ENCODE measurements around the gene PGLYRP4.
A peak's percentile ranks its signal among the peaks of the same experiment; 100 is the strongest.
"Not testable (repeated sequence)": the region's sequence is repeated elsewhere in the genome, so short reads cannot be mapped to it uniquely, and the experiment has no call there.

PGLYRP4 gene

DNA sequence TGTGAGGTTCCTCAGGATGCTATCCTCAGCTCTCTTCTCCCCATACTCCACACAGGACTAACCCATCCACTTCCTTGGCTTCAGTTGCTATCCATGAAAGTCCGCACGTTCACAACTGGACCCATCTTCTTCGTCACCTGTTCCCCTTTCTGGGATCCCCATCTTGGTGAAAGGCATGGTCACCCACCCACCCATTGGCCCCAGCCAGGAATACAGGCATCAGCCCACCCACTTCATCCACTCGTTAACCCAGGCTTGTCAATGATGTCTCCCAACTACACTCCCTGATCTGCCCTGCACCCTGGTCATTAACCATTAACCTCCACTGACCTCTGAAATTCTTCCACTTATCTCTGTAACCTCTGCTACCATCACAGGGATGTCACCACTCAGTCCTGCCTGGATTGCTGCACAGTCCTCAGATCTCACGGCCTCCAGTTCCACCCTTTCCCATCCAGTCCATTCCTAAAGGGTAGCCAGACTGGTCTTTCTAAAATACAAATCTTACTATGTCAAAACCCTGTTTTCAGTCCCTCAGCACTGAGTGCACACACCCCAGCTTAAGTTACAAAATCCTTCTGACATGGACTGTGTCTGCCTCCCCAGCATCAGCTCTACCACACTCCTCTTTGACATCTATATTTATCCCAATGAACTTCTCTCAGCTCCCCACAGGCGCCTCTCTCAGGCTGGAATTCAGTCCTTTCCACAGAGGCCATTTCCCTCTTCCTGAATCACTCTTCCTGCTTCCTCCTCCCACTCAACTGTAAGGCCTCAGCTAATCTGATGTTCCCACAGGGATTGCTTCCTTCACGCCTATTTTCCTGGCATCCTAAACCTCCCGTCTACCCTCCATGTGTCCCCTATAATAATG, 10.4 kb downstream of the PGLYRP4 start:
- peak; percentile 18 for DNase-seq (ENCODE audit: low spot score)

DNA sequence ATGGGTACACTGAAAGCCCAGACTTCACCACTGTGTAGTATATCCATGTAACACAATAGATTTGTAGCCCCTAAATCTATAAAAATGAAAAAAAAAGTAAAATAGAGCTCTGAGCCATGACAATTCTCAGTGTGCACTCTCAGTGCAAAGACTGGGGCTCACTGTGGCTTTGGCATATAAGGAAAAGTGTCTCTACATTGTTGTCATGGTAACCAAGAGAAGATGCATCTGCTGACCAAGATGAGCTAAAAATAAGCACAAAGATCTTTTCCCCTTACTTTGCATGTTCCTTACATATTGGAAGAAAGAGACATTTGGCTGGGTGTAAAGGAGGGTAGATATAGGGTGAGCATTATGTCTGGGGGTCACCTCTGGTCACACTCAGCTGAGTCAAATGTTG, 12.0 kb downstream of the PGLYRP4 start:
- DNase-seq (ENCODE audit: low spot score): no peak

DNA sequence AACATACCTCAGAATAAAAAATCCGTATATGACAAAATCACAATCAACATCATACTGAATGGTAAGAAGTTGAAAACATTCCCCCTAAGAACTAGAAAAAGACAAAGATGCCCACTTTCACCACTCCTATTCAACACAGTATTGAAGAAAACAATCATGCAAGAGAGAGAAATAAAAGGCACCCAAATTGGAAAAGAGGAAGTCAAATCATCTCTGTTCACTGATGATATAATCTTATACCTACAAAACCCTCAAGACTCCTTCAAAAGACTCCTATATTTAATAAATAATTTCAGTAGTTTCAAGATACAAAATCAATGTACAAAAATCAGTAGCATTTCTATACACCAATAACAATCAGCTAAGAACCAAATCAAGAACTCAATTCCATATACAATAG, 14.7 kb downstream of the PGLYRP4 start:
- DNase-seq (ENCODE audit: low spot score): no peak

DNA sequence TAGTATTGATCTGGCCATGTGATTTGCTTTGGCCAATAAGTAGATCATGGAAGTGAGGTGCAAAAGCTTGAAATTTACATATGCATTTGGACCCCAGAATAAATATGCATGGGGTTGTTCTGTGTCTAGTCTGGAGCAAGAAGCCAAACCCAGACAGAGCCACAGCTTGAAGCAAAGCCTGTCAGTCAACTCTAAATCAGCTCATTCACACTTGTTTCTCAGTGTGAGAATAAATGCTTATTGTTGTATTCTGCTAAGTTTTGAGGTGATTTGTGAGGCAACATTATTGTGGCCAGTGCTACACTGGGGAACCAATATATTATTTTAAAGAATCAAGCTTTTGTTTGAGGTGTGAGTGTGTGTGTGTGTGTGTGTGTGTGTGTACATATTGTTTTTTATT, 23.7 kb downstream of the PGLYRP4 start:
- DNase-seq (ENCODE audit: low spot score): no peak

DNA sequence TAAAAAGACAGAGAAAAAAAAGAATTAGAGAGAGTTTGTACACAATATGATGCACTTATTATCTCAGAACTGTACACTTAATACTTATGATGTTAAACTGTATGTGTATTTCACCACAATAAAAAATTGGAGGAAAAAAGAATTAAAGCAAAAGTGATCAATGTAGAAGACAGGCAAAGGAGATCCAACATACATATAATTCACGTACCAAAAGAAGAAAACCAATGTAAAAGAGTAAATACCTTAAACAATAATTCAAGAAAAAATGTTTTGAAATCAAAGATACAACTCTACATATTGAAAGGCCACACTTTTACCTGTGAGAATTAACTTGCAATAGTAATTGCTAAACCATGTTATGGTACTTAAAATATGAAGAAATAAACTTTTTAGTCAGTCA, 26.1 kb downstream of the PGLYRP4 start:
- no peak for DNase-seq (ENCODE audit: low spot score)

DNA sequence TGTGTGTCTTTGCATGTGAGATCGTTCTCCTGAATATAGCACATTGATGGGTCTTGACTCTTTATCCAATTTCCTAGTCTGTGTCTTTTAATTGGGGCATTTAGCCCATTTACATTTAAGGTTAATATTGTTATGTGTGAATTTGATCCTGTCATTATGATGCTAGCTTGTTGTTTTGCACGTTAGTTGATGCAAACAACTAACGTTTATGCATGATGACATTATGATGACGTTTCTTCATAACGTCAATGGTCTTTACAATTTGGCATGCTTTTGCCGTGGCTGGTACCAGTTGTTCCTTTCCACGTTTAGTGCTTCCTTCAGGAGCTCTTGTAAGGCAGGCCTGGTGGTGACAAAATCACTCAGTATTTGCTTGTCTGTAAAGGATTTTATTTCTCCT, 30.5 kb downstream of the PGLYRP4 start:
- not testable (repeated sequence) for DNase-seq (ENCODE audit: low spot score)

DNA sequence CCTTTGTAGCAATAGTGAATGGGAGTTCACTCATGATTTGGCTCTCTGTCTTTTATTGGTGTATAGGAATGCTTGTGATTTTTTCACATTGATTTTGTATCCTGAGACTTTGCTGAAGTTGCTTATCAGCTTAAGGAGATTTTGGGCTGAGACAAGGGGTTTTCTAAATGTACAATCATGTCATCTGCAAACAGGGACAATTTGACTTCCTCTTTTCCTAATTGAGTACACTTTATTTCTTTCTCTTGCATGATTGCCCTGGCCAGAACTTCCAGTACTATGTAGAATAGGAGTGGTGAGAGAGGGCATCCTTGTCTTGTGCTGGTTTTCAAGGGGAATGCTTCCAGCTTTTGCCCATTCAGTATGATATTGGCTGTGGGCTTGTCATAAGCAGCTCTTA, 32.6 kb downstream of the PGLYRP4 start:
- not testable (repeated sequence) for DNase-seq (ENCODE audit: low spot score)

DNA sequence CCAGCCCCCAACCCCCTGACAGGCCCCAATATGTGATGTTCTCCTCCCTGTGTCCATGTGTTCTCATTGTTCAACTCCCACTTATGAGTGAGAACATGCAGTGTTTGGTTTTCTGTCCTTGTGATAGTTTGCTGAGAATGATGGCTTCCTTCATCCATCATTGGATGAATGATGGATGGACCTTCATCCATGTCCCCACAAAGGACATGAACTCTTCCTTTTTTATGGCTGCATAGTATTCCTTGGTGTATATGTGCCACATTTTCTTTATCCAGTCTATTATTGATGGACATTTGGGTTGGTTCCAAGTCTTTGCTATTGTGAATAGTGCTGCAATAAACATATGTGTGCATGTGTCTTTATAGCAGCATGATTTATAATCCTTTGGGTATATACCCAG, 34.3 kb downstream of the PGLYRP4 start:
- not testable (repeated sequence) for DNase-seq (ENCODE audit: low spot score)

DNA sequence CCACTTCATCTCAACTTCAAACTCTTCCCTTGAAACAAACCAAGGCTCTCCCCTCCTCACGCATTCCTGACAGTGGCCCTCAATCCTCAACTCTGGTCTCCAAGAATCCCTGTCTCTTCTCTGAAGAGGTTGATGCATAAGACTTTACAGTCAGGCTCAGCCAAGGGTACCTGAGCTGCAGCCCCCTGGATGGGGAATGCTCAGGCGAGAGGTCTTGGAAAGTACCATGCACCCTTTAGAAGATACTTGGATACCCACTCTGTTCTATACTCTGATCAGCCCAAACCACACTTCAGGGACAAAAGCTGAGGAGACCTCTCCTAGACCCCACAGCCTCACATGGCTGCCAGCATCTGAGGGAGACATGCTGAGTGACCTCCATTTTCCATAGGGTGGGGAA, 35.4 kb downstream of the PGLYRP4 start:
- no peak for DNase-seq (ENCODE audit: low spot score)

DNA sequence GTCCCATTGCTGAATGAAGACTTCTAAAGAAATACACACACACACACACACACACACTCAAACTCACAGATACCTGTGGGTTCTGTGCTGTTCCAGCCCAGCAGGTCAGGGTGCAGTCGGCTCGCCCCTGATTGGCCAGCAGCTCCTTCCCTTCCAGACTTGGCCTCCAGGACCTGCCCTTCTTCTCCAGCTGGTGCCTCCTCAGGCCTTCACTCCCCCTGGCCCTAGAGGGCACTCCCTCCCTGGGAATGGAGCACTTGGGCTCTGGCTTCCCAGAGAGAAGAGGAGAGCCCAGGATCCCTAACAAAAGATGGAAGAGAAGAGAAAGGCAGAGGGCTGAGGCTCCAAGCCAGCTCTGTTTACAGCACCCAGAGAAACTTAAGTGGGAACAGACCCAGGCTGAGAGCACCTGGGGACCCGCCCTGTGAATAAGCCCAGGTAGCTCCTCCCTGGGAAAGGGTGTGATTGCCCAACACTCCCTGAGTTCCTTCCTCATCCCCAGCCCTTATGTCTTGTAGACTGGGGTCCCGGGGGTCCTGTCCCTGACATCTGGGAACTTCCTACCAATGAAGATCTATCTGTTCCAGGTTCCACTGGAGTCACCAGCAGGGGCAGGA, 36.0 kb downstream of the PGLYRP4 start, which contains the start of gene PGLYRP3:
Gene PGLYRP3, minus strand, starts transcription at position 383 of the 617 bp plus-strand sequence. CDS start 2,287 bp downstream, outside the sequence.
- DNase-seq (ENCODE audit: low spot score): no peak

DNA sequence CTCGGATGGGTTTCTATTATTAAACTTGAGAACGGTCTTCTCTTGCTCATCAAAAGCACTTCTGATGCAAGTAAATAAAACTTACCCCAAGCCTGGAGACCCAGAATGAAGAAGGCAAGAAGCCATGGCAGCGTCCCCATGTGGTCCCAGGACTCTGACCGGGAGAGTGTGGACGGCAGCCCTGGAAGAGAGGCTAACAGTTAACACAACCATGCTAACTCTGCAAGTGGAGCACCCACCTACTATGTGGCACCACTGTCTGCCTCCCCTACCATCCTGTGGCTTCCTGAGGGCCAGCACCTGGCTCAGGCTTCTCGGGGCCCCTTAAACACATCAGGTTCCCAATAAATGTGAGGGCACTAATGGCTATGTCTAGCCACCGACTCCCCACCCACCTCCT, 38.1 kb downstream of the PGLYRP4 start:
- no peak for DNase-seq (ENCODE audit: low spot score)

DNA sequence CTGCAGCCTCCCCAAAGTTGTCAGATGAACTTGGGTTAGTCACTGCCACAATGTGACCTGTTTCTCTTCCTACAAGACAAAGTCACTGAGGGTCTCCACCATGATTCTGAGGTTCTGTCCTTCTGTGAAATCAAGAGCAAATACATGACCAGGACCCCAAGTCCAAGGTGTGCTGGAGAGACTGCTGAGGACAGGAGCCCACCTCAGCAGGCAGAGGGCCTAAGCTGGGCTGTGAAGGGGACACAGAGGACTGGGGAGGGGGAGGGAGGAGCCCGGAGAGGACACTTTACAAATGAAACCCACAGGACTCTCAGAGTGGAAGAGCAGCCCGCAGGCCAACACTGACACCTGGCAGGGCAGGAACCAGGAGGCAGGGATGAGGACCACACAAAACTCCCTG, 39.2 kb downstream of the PGLYRP4 start:
- DNase-seq (ENCODE audit: low spot score): no peak

DNA sequence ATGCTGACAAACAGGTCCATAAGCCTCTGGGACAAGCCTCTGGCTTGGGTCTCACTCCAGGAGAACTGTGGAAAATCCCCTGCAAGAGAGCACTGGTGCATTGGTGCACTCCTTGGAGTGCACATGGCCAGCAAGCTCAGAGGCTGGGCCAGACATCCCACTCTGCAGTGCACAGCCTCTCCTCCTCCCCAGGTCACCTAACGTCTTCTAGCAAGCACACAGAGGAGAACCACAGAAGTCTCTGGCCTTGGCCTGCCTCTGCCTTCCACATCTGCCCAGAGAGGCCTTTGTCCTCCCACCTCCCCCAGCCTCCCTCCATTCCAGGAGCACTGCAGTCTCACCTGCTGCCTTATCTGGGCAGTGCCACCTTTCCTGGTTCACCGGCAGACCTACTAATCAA, 40.1 kb downstream of the PGLYRP4 start:
- DNase-seq (ENCODE audit: low spot score): no peak

DNA sequence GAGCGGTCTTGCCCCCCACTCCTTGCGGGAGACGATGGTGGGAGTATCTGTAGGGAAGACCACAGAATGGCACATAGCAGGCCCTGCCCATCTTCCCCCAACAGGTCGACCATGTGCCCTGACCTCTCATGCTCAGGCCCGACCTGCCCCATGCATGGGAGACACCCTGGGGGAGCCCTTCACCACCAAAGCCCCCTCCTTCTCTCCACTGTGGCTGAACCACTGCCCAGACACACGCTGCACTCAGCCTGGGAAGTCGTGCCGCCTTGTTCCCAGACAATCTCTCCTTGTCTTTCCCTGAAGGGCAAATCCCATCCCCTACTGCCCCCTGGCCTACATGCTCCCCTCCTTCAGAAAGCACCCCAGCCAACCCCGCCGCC, 41.4 kb downstream of the PGLYRP4 start:
- DNase-seq (ENCODE audit: low spot score): no peak

DNA sequence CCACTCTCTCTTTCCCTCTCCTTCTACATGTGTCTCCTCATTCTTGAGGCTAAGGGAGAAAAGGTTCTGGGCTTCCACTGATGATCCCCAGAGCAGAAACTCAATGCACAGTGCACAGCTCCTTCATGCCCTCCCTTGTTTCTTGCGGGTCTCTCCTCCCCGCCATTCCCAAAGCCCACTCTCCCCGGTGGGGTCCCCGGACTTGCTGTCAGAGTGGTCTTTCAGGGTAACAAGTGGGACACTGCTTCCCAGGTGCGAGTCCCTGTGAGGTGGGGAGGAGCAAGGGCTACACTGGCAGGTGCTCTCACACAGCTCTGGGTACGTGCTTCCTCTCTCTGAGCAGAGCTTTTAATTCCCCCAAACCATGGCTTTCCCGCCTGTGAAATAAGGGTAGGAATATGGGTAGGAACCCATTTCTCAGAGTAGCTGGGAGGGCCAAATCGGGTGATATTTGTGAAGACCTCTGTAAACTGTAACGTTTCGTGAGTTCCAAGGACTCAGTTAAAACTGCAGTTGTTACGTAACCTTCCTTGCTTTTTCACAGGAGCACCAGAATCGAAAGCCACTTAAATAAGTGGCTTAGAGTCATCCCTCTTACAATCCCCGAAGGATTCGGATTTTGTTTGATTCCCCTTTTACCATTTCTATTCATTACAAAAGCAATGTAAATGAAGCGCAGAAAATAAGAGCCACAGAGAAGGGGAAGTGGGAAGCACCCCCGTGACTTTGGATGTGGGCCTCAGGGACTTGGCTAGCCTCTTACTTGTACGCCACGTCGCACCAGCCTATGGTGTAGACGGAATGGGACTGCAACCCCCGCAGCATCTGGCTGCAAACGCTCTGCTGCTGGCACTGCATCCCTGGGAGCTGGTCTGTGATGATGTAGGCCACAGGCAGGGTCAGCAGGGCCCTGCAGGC, 42.1 kb downstream of the PGLYRP4 start:
- no peak for DNase-seq (ENCODE audit: low spot score)

DNA sequence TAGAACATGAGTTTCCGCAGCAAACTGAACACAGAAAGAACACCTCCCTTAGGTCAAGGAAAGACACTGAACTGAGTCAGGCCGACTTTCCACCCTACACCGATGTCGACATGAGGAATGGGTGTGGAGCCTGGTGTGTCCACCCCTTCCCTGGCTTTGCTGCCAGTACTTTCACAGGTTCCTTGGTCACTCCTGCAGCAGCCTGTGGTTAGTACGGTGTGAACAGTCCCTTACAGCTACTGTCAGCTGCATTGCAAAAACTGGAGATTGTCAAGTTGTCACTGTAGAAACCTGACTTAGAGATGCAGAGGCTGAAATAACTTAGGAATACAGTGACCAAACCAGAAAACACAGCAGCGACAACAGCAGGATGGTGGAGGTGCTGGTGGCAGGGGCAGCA, 43.0 kb downstream of the PGLYRP4 start:
- no peak for DNase-seq (ENCODE audit: low spot score)

DNA sequence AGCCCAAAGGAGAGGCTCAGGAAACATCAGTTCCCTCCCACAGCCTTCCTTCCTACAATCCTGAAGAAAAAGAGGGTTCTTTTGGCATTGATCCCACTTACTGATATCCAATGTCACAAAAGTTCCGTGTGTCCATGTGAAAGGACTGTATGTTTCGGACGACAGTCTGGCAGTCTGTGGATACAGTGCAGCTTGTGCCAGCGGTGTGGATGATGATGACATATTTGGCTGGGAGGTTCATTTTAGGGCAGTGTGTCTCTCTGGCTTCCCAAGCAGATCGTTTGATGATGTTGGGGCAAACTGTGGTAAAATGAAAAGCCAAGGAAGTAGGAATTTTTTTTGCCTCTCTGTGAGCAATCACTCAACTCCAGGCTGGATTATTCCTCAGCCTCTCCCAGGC, 46.3 kb downstream of the PGLYRP4 start:
- no peak for DNase-seq (ENCODE audit: low spot score)

DNA sequence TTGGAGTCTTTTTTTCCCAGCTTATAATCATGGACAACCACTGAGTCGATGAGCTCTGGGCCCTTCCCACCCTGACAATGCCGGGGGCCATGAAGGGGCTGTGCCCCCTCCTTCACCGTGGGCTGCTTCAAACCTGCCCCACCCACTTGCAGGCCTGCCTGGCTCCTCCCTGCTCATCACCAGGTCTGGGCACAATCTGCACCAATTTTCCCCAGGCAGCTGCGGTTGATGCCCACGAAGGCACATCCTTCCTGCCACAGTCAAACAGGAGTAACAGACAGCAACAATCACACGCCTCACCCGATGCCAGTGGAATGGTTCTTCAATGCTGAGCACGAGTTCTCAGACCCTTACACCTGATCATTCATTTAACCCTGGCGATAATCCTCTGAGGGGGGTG, 54.8 kb downstream of the PGLYRP4 start:
- no peak for DNase-seq (ENCODE audit: low spot score)

DNA sequence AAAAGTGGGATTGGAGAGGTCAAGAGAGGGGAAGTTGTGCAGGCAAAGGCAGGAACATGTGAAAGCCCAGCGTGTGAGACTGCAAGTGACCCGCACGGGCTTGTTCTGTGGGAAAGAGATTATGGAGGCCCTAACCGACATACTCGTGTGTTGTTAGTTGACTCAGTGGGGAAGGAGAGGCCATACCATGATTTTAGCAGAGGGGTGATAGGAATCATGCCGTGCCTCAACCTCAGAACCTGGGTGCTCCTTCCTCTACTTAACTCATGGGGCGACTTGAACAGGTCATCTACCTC, 55.2 kb downstream of the PGLYRP4 start:
- no peak for DNase-seq (ENCODE audit: low spot score)

DNA sequence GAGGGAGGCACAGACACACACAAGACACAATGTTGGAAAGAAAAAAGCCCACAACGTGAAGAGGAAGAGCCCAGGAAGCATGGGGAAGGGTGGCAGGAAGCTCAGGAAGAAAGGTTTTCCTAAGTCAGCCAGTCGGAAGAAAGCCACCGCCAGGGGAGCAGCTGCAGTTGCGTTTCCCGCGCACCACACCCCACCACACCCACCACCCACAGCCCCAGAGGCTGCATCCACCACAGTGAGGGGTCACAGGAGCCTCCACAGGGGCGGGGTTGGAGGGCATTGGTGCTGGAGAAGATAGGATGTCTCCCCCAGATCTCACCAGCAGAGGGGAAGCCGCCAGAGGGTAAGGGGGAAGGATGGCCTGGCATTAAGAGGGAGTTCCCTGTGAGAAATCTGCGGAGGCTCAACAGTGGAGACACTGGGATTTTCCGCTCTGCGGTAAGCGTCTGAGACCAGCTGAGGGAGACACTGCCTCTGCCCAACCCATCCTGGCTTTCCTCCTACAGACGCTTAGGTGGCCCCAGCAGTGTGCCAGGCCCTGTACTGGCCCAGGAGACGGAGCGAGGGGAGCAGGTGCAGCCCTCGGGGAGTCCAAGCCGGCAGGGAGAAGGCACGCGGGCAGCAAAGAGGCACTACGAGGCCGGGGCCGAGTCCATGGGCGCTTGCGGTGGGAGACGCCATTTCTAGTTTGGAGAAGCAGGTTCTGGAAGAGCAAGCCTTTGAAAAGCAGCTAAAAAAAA, 55.7 kb downstream of the PGLYRP4 start:
- DNase-seq (ENCODE audit: low spot score): no peak

DNA sequence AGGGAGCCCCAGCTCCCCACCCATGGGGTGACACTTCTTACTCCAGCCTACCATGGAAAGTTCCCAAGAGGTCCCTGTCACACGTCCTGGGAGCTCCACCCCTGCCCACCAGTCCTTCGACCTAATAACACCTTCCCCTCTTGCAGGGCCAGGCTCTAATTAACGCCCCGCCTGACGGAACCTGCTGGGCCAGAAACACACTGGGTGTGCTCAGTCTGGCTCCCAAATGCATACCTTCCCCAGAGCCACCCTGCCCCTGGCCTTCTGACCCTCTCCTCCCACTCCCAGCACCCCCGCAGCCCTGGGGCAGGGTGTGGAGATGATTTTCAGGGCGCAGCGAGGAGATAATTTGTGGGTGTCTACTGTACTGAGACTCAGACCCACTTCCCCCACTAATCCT, 56.5 kb downstream of the PGLYRP4 start:
- no peak for DNase-seq (ENCODE audit: low spot score)

DNA sequence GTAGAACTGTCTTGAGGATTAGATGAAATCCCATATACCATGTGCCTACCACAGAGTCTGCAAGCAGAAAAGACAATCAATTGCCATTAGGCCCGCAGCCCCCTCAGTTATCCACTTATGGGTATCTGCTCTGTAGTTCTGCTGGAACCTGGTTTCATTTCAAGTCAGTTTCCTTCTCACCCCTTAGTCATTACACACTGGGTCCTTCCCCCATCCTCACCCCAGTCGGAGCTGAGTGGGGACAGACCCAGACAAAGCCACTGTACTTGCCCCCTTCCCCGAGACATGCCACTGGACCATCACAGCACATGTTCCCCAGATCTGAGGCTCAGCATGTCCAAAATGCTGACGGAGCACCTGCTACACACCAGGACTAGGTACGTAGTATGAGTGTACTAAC, 57.1 kb downstream of the PGLYRP4 start:
- no peak for DNase-seq (ENCODE audit: low spot score)

Measured in kidney capillary endothelial cell (primary cell).